Measurements from ENCODE around the gene STAG3.
A peak's percentile ranks its signal among the peaks of the same experiment; 100 is the strongest.
"Not testable (repeated sequence)": the region's sequence is repeated elsewhere in the genome, so short reads cannot be mapped to it uniquely, and the experiment has no call there.

Gene STAG3

GRCh38 chr7:100212631-100213286, 35.0 kb downstream of the STAG3 start:
- DNase-seq = no peak

- DNase-seq = no peak
These were observed 36.0 kb downstream of the STAG3 start for GRCh38 chr7:100213672-100214071.

GRCh38 chr7:100214356-100214755, 36.6 kb downstream of the STAG3 start:
- DNase-seq = not testable (repeated sequence)

GRCh38 chr7:100215895-100216294, 38.2 kb downstream of the STAG3 start:
- no peak for DNase-seq

GRCh38 chr7:100217934-100218333, 40.2 kb downstream of the STAG3 start:
- peak; percentile 40 for DNase-seq

GRCh38 chr7:100219271-100219737, 41.6 kb downstream of the STAG3 start:
- DNase-seq = no peak

GRCh38 chr7:100219801-100220585, 42.3 kb downstream of the STAG3 start, which contains the start of gene PVRIG:
TSS of gene PVRIG (plus strand) at chr7:100219949. CDS start at chr7:100219971, 22 bp downstream.
- DNase-seq = not testable (repeated sequence)

GRCh38 chr7:100220586-100221230, 43.0 kb downstream of the STAG3 start:
- no peak for DNase-seq

- no peak for DNase-seq
These were observed 43.6 kb downstream of the STAG3 start for GRCh38 chr7:100221231-100221718.

- DNase-seq = no peak
These were observed 44.2 kb downstream of the STAG3 start for GRCh38 chr7:100221767-100222444.

- no peak for DNase-seq
These were observed 44.9 kb downstream of the STAG3 start for GRCh38 chr7:100222445-100223132.

GRCh38 chr7:100223376-100223927, 45.7 kb downstream of the STAG3 start:
- not testable (repeated sequence) for DNase-seq

GRCh38 chr7:100224891-100225290, 47.2 kb downstream of the STAG3 start:
- not testable (repeated sequence) for DNase-seq

- DNase-seq = not testable (repeated sequence)
These were observed 57.1 kb downstream of the STAG3 start for GRCh38 chr7:100234660-100235317.

- not testable (repeated sequence) for DNase-seq
These were observed 62.3 kb downstream of the STAG3 start for GRCh38 chr7:100239975-100240374.

GRCh38 chr7:100243385-100243784, 65.7 kb downstream of the STAG3 start:
- not testable (repeated sequence) for DNase-seq

GRCh38 chr7:100244988-100245605, 67.4 kb downstream of the STAG3 start:
- not testable (repeated sequence) for DNase-seq

GRCh38 chr7:100246121-100246864, 68.6 kb downstream of the STAG3 start:
- DNase-seq = not testable (repeated sequence)

GRCh38 chr7:100246865-100247137, 69.1 kb downstream of the STAG3 start:
- DNase-seq = not testable (repeated sequence)

- peak; percentile 87 for DNase-seq
These were observed 69.5 kb downstream of the STAG3 start for GRCh38 chr7:100247152-100247757.
